Lower leg skin (tissue), 4 donors: ENCODE data around the gene SLC48A1. TPM values are rescaled to one million over a fixed set of nuclear protein-coding genes. Genes with fewer than 3 reads are reported as not detected.
A peak's percentile ranks its signal among the peaks of the same experiment; 100 is the strongest.

Experiments
- DNase-seq, 2 donors: peaks; one replicate each; pipeline ENCODE4 v3.0.0-alpha.2; 2019; ENCODE audit warnings: low spot score in 2 of 2
- H3K4me3 ChIP-seq: fragments of 200-600 bp; sonication (generic); 2 replicates; pipeline ENCODE4 v1.5.1; 2017; ENCODE audit warnings: mild to moderate bottlenecking, low read depth; ENCODE audit not compliant: poor library complexity, severe bottlenecking
- CTCF ChIP-seq, 3 donors: fragments of 450-650 bp; IDR thresholded peaks; one replicate each; pipeline ENCODE4 v1.5.1; 2016; ENCODE audit warnings: antibody characterized with exemption in 3 of 3, mild to moderate bottlenecking in 3 of 3, moderate library complexity in 2 of 3
- POLR2A ChIP-seq, 2 donors: fragments of 450-650 bp; IDR thresholded peaks; one replicate each; pipeline ENCODE4 v1.6.1; 2016 to 2017; ENCODE audit warnings: antibody characterized with exemption in 2 of 2, mild to moderate bottlenecking in 1 of 2, moderate library complexity in 1 of 2
- WGBS, 2 donors: methylation state at CpG; one replicate each; pipeline ENCODE4 v1.1.5; 2018; 5-methylcytosine and 5-hydroxymethylcytosine counted together
- intact Hi-C: fragments of 100-400 bp; cut with DNase I; formaldehyde crosslinking; loops from one replicate; pipeline ENCODE4 v1.15.0; 2023; ENCODE audit warnings: low total_unique reads
- total RNA-seq, 4 donors: library from RNA; depleted of rRNA; stranded (reverse); fragments of >200 nt; gene quantifications; one replicate each; pipeline ENCODE4 v1.1.0, GENCODE V29; 2016

Gene SLC48A1
- total RNA-seq, 4 donors from 2014 or later: 28.2 to 51.7 (median 48.6) TPM

GRCh38 chr12:47747596-47748506 is 25.2 kb upstream of the SLC48A1 start:
- intact Hi-C loops: loop anchor here (2.0 kb wide), 1 partner anchor 23 kb away; no protein-coding TSS in a partner anchor
- no peak overlapping the region for H3K4me3 ChIP-seq
- TF ChIP-seq POLR2A (IDR thresholded peaks at IDR 0.05): no peak
- TF ChIP-seq CTCF (IDR thresholded peaks at IDR 0.05): no peak
- WGBS, 2 donors: 87 to 92% methylated on average over 10 to 14 of the region's 14 CpGs
- DNase-seq: peak in 1 of 2 donors; percentile 86

- no peak for DNase-seq
- TF ChIP-seq POLR2A (IDR thresholded peaks at IDR 0.05): no peak
- no peak overlapping the region for H3K4me3 ChIP-seq
- WGBS, 2 donors: 86 to 100% methylated on average over 1 of the region's 1 CpG
- intact Hi-C loops: no loop called here
Observed at GRCh38 chr12:47748507-47748828, 24.6 kb upstream of the SLC48A1 start.

- no peak for TF ChIP-seq POLR2A (IDR thresholded peaks at IDR 0.05)
- no peak for TF ChIP-seq CTCF (IDR thresholded peaks at IDR 0.05)
- H3K4me3 ChIP-seq: no peak overlapping the region
- 95 to 97% methylated on average over 3 of the region's 3 CpGs for WGBS, 2 donors
- intact Hi-C loops: no loop called here
- DNase-seq: no peak
Observed at GRCh38 chr12:47748899-47749298, 24.1 kb upstream of the SLC48A1 start.

- DNase-seq: no peak
- TF ChIP-seq POLR2A (IDR thresholded peaks at IDR 0.05): no peak
- no peak for TF ChIP-seq CTCF (IDR thresholded peaks at IDR 0.05)
- no peak overlapping the region for H3K4me3 ChIP-seq
- intact Hi-C loops: no loop called here
- WGBS, 2 donors: 92 to 96% methylated on average over 8 to 10 of the region's 10 CpGs
Observed at GRCh38 chr12:47750229-47750798, 22.7 kb upstream of the SLC48A1 start.

- WGBS, 2 donors: 93 to 94% methylated on average over 19 of the region's 19 CpGs
- DNase-seq: no peak
Observed at GRCh38 chr12:47750916-47751470, 22.0 kb upstream of the SLC48A1 start.

More at GRCh38 chr12:47750916-47751470, 22.0 kb upstream of the SLC48A1 start:
- H3K4me3 ChIP-seq: no peak overlapping the region
- TF ChIP-seq CTCF (IDR thresholded peaks at IDR 0.05) (no peak), POLR2A (IDR thresholded peaks at IDR 0.05) (no peak)
- intact Hi-C loops: no loop called here
